Ureter (tissue), 1 donor: ENCODE data around the gene DSG4. TPM values are rescaled to one million over a fixed set of nuclear protein-coding genes. Genes with fewer than 3 reads are reported as not detected.
"Not testable (repeated sequence)": the region's sequence is repeated elsewhere in the genome, so short reads cannot be mapped to it uniquely, and the experiment has no call there.

Experiments
- DNase-seq: peaks from one replicate; pipeline ENCODE4 v3.0.0-alpha.2; 2020; ENCODE audit warnings: low spot score
- total RNA-seq: library from RNA; stranded (reverse); gene quantifications from one replicate; pipeline ENCODE4 v1.2.4, GENCODE V29; 2023
- donor health status: DM: yes; HTN: yes; CAD: no.

The DSG4 gene, protein sequence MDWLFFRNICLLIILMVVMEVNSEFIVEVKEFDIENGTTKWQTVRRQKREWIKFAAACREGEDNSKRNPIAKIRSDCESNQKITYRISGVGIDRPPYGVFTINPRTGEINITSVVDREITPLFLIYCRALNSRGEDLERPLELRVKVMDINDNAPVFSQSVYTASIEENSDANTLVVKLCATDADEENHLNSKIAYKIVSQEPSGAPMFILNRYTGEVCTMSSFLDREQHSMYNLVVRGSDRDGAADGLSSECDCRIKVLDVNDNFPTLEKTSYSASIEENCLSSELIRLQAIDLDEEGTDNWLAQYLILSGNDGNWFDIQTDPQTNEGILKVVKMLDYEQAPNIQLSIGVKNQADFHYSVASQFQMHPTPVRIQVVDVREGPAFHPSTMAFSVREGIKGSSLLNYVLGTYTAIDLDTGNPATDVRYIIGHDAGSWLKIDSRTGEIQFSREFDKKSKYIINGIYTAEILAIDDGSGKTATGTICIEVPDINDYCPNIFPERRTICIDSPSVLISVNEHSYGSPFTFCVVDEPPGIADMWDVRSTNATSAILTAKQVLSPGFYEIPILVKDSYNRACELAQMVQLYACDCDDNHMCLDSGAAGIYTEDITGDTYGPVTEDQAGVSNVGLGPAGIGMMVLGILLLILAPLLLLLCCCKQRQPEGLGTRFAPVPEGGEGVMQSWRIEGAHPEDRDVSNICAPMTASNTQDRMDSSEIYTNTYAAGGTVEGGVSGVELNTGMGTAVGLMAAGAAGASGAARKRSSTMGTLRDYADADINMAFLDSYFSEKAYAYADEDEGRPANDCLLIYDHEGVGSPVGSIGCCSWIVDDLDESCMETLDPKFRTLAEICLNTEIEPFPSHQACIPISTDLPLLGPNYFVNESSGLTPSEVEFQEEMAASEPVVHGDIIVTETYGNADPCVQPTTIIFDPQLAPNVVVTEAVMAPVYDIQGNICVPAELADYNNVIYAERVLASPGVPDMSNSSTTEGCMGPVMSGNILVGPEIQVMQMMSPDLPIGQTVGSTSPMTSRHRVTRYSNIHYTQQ
- total RNA-seq = not detected

DNA sequence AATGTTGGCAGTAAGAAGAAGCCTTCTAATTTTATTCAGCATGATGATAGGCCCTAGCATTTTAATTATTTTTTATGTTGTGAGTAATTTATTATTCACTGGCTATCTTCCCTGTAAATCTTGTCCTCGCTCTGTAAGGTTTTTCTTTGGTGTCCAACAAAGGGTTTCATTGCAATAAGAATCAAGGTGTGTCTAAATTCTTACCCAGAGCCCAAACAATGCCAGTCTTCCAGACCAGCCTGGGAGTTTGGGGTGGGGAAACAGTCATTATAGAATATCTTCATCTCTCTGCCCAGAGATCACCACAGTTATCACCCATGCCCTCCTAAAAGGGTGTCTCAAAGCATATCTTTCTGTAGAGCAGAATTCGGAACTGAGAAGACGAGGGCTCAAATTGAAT lies at the start of gene DSG4:
TSS of gene DSG4 (plus strand) at position 301 of the 400 bp plus-strand sequence. CDS start 135 bp downstream, outside the sequence.
- DNase-seq = no peak

DNA sequence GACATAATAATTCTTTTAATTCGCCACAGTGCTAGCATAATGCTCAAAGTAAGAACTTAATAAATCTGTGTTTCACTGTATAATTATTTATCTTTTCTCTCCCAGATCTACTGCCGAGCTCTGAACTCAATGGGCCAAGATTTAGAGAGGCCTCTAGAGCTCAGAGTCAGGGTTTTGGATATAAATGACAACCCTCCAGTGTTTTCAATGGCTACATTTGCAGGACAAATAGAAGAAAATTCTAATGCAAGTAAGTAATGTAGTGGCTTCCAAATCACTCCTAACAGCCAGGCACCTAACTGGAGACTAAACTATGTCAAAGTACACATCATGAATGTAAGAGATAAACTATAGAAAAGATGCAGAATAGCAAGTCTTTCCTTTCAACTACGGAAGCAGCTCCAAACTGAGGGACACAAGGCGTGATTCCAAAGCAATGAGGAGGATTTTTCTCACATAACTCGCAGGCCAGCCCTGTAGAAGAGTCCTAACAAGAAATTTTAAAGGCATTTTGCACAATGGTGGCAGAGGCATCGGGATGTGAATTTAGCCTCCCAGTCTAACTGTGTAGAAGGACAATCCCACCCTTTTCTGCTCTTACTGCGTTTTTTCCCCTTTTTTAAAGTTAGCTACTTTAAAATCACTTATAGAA lies 46.7 kb upstream of the DSG4 start:
- no peak for DNase-seq

DNA sequence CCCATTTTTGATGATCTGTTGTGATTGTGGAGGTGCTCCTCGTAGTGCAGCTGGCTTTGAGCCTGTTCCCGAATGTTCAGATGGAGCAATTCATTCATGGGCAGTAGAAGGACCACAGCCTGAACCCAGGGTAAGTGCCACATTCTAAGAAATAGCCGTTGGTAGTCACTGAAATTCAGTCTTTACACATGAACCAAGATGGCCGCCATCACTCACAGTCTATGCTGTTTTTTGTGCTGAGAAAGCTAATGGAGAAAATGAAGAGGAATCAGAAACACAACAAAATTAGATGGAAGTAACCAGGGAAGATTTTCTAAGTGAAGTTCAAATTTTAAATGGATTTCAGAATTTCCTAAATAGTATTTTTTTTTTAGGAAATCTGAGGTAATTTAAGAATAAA lies 33.1 kb upstream of the DSG4 start:
- DNase-seq = no peak

DNA sequence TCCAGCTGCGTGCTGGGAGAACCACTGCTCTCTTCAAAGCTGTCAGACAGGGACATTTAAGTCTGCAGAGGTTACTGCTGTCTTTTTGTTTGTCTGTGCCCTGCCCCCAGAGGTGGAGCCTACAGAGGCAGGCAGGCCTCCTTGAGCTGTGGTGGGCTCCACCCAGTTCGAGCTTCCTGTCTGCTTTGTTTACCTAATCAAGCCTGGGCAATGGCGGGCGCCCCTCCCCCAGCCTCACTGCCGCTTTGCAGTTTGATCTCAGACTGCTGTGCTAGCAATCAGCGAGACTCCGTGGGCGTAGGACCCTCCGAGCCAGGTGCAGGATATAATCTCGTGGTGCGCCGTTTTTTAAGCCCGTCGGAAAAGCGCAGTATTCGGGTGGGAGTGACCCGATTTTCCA lies 23.2 kb upstream of the DSG4 start:
- DNase-seq = not testable (repeated sequence)

DNA sequence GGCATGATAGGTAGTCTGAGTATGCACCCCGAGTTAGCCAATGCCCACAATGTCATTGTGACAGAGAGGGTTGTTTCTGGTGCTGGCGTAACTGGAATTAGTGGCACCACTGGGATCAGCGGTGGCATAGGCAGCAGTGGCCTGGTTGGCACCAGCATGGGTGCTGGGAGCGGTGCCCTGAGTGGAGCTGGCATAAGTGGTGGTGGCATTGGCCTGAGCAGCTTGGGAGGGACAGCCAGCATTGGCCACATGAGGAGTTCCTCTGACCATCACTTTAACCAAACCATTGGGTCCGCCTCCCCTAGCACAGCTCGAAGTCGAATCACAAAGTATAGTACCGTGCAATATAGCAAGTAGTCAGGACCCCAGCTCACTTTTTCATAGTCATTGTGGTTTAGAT lies 21.6 kb upstream of the DSG4 start:
- no peak for DNase-seq

DNA sequence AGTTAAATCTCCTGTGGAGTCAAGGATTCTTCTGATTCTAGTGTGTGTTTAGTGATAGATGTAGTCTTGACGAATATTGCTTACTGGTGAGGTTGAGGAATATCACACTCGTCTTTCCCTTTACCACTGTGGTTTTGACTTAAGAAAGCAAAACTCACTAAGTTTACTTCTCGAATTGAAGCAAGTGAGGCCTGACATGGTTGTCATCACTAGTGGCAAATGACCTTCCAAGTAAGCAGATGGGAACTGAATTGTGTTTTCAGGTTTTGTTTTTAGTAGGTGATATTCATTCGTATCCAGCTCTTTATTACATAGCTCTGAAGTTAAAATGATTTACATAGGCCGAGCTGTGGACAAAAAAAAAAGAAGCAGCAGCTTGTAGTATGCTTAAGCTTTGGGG lies 20.6 kb upstream of the DSG4 start:
- no peak for DNase-seq

DNA sequence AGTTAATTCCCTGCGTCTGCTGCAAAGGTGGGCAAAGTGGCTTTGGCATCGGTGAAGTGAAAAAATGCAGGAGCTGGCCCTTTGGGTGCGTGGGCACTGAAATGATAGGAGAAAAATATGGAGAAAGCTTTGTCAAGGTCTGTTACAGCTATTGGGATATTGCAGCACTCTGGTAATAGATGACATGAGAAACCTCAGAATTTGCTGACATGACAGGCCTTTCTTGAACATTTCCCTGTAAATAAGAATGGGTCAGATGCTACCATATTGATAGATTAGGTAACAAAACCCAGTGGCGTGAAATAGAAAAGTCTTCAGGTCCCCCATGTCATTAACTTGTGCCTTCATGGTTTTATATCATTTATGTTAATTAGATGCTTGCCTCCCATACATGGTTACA lies 12.4 kb upstream of the DSG4 start:
- DNase-seq = no peak

DNA sequence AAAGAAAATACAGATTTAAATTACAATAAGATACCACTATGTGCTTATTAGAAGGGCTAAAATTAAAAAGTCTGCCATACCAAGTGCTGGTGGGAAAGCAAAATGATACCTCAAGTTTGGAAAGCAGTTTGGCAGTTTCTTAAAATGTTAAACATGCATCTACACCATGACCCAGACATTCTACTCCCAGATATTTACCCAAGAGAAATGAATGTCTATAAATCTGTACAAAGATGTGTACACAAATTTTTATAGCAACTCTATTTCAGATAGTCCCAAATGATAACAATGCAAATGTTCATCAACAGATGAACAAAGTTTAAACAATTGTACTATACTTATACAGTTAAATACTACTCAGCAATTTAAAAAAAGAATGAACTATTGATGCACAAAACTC lies 7.1 kb upstream of the DSG4 start:
- DNase-seq = no peak

DNA sequence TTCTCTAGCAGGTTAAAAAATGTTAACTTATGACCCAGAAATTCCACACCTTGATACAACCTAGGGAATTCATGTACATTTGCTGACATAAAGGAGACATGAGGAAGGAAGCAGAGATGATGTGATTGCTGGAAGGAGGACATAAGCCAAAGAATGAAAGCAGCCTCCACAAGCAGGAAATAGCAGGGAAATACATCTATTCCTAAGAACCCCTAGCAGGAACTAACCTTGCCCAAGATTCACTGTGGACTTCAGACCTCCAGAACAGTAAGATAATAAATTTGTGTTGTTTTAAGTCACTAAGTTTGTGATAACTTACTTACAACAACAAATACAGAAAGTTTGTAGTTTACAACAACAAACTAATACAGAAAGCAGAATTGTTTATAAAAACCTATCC lies 4.6 kb upstream of the DSG4 start:
- DNase-seq = no peak

DNA sequence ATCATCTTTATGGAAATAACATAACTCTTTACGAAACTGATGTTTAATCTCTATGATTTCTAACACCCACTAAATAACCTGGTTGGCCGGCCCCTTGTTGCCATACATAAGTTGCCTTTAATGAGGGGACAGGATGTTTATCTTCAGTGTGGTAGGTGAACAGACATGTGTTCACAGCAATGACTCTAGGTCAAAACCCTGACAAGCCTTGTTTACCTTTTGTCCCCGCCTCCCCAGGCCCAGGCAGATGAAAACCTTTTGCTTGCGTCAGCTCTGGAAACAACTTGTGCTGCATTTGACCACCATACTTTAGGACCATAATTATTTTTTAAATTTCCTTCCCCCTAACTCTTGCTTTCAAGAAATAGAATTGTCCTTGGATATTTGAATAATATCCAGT lies 2.9 kb upstream of the DSG4 start:
- DNase-seq = no peak

DNA sequence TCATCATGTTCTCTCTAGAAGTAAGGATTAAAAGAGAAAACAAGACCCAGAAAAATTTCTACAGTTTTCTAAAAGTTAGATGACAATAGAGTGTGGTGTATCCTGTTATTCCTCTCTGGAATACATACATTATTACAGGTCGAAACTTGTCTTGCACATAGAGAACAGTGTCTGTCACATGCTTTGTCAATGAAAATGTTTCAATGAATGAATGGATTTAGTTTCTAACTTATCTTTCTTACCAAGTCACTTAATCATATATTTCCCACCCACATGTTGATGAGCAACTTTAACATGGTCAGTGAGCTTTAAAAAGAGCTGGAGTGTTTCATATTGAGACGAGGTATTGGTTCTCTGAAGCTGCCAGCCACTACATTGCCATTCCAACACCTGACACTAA lies 4.3 kb downstream of the DSG4 start:
- no peak for DNase-seq

DNA sequence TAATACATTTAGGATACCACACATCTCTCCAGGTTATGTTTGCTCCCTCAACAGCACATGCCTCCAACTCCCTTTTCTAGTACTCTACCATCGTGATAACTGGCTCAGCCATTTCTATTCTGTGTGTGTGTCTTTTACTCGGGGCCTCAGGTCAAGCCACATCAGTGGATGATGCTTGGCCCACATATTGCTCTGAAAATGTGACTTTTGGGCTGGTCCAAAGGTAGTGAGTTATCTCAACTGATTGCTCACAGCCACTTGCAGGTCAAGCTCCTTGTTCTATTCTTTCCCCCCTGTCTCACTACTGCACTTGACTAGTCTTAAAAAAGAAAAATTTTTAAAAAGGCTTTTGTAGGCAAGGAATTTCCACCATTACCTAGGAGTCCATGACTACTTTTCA lies 5.5 kb downstream of the DSG4 start:
- no peak for DNase-seq

DNA sequence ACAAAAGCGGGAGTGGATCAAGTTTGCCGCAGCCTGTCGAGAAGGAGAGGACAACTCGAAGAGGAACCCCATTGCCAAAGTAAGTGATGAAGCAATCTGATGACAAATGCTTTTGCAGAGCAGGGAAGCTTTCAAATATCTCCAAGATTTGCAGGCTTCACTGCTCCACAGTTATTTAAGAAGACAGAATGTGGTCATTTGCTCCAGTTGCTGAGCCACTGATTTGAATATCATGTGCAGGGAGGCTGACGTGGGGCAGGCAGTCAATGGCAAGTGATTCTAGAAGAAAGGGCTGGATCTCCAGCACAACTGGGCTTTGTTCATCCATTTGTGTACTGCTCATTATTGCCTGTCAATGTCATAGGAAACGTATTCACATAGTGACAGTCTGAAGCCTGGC lies 10.2 kb downstream of the DSG4 start:
- DNase-seq = no peak

DNA sequence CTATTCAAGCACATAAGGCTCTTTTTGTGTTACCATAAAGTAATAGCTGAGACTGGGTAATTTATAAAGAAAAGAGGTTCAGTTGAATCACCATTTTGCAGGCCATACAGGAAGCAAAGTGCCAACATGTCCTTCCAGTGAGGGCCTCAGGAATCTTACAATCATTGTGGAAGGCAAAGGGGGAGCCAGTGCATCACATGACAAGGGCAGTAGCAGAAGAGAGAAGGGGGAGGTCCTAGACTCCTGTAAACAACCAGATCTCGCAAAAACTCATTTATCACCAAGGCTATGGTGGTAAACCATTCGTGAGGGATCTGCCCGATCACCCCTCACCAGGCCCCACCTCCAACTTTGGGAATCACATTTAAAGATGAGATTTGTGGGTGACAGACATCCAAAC lies 16.7 kb downstream of the DSG4 start:
- DNase-seq = no peak

DNA sequence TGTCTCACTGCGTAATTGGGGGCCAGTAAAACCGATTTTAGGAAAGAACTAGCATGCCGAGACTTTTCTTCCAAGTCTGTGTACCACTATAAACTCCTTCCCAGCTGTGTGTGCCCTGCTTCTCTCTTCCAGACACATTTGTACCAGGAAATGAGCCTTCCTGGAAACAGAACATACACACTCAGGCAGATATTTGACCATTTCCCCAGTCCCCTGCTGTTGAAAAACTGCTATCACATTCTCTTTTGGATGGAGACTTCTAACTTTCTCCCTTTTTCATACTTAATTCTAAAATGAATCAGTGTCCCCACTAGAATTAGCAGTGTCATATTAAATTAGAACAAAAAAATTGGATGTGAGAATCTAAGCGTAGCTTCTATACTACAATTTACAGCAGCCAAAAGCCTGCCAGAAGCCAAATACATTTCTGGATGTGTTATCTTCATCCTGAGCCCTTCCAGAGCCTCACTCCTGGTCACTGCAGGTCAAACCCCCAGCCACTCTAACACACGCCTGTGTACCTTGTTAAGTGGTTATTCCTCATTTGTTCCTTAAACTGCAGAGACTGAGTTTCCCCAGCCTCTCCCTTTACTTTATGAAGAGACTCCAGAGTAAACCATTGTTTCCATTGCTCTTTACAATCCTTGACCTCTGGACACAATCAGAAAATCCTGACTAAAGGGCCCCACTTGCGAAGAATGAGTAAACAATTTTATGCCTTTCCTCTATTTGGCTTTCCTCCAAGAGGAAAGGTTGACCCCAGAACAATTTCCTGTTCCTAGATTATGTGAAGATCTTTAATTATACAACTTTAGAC lies 20.4 kb downstream of the DSG4 start:
- DNase-seq = no peak

DNA sequence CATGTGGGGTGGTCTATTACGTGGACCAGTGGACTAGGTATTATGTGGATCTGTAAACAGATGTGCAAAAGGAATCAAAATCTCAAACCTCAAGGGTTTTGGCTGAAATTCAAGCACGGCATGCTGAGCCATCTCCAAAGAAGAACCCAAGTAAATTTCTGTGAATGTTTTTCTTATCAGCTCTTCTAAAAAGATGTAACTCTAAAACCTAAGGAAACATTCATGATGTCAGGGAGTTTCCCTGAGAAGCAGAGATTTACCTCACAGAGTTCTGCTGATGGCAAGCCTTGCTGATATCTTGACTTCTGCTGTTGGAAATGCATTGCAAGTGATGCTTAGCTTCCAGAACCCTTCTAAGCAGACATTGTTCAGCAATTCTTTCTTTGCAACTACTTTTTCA lies 21.6 kb downstream of the DSG4 start:
- DNase-seq = no peak

DNA sequence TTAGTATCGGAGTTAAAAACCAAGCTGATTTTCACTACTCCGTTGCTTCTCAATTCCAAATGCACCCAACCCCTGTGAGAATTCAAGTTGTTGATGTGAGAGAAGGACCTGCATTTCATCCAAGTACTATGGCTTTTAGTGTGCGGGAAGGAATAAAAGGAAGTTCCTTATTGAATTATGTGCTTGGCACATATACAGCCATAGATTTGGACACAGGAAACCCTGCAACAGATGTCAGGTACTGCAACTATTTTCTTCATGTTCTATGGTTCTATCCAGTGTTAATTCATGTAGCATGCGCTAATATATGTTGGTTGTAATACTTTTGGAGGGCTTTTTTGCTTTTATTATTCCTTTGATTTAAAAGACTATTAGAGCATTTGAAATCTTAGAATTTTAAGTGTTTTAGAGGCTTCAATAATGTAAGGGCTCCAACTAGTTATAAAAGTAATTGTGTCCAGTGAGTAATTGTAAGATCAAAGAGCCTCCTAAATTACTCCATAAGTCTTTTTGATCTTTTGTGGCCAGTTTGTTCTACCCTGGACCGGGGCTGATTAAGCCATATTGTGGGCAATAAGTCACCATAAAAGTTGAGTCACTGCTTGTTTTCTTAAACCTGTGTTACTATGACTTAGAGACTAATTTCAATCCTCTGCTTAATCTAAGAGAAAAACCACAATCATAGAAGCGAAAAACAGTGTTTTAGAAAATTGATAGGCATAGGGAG lies 22.9 kb downstream of the DSG4 start:
- no peak for DNase-seq

DNA sequence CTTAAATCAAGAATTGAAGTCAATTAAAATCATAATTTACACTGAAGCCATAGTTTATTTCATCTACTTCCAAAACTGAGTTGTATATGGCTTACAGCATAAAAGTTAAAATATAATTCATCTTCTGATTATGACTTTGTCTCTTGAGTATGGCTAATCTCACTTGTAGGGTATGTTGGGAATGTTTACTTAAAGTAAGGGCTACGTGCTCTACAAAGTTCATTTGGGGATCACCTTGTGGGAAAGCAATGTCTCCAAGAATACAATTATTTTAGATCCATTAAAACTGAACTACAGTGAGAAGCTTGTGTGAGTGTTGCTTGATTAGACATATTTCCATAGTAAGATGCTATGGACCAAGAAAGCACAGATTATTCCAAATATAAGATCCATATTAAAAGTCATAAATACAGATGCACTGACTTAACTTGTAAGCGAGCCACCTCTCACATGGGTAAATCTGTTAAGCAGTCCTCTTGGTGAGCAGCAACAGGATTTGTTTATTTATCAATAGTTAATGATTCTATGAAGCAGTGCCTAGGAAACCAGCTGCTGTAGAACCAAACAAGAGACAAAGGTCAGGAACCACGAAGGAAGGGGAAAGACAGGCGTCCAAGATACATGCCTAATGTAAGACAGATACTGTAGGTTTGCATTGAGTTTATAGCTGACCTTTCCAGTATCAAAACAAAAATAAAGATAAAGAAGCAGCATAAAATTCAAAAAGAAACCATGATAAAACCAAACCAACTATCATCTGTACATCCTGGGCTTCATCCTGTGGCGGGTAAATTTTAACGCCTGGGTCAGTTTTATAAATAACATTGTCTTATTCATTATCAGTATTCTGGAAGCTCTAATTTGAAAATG lies 24.8 kb downstream of the DSG4 start:
- DNase-seq = no peak

DNA sequence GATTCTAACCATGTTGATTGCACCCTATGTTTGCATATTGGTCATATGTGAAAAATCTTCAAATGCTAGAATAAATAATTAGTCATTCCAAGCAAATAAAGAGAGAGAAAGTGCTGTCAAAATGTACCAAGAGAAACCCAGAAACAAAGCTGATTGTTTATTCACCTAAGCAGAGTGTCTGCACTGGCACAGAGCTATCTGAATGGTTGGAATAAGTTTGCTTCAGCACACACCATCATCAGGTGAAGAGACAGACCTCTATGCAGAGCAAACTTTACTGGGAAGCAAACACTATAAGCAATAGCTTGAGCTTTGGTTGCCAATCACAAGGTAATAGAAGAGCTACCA lies 25.4 kb downstream of the DSG4 start:
- DNase-seq = no peak

DNA sequence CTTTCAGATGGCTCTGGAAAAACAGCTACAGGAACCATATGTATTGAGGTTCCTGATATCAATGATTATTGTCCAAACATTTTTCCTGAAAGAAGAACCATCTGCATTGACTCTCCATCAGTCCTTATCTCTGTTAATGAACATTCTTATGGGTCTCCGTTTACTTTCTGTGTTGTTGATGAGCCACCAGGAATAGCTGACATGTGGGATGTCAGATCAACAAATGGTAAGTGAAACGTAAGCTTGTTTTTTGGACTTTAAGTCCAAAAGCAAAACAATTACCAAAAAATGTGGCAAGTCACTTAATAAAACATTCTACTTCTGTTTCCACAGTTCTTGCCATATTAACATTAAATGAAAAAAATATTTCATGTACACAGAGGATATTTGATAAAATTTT lies 26.8 kb downstream of the DSG4 start:
- DNase-seq = no peak
